Measurements from ENCODE around the gene ARMC6. TPM values are rescaled to one million over a fixed set of nuclear protein-coding genes. Genes with fewer than 3 reads are reported as not detected.

Gene ARMC6
- total RNA-seq, 1 experiment from 2014 or later: 51.4 TPM

- Histone ChIP-seq H3K27me3 (ENCODE audit: control insufficient read depth, insufficient read depth, low read length) (no peaks in the 10 kb centered on the region), H3K4me1 (ENCODE audit: control insufficient read depth, insufficient read depth, low read length) (no peaks in the 10 kb centered on the region; the same call in 1 of the 2 replicates), H3K4me3 (ENCODE audit: low read depth in 2 of 2, low read length in 2 of 2) (no peak overlapping the region), H3K27ac (ENCODE audit: low read length) (no peak overlapping the region; the same call in 1 of the 2 replicates), H3K9me3 (ENCODE audit: control insufficient read depth, insufficient read depth, low read depth, low read length) (no peaks in the 10 kb centered on the region), H3K36me3 (ENCODE audit: control insufficient read depth, insufficient read depth, low read length) (no peaks in the 10 kb centered on the region)
- CTCF ChIA-PET: no interaction called here
- in situ Hi-C loops (cut with HindIII; ENCODE audit: low pct_unique_long_range_greater_than_20kb, low sequenced_read_pairs): no loop called here
- no TSS peak for BruUV-seq (replicated peaks)
- POLR2A ChIA-PET: no interaction called here
- TF ChIP-seq SIN3A (IDR thresholded peaks at IDR 0.05; ENCODE audit: borderline replicate concordance, insufficient read depth, low read depth, low read length): no peak
- TF ChIP-seq REST (IDR thresholded peaks at IDR 0.05; ENCODE audit: insufficient read depth in 1 of 2, low read depth in 2 of 2, low read length in 1 of 2): no peak
- TF ChIP-seq TCF7L2 (IDR thresholded peaks at IDR 0.05; ENCODE audit: low read depth, low read length): no peak
- no peak for TF ChIP-seq CTCF (IDR thresholded peaks at IDR 0.05)
- no peak for TF ChIP-seq POLR2AphosphoS5 (IDR thresholded peaks at IDR 0.05; ENCODE audit: low read depth, low read length)
- intact Hi-C loops (cut with micrococcal nuclease; ENCODE audit: unreplicated experiment): loop anchor here (10.0 kb wide), 1 partner anchor 50 kb away; no protein-coding TSS in a partner anchor
- ATAC-seq (no peak), DNase-seq (ENCODE audit: low read depth, low spot score) (no peak)
These were observed 48.1 kb upstream of the ARMC6 start for GRCh38 chr19:18985257-18985656.

GRCh38 chr19:18987456-18987855 is 45.9 kb upstream of the ARMC6 start:
- POLR2A ChIA-PET: no interaction called here

More at GRCh38 chr19:18987456-18987855, 45.9 kb upstream of the ARMC6 start:
- Histone ChIP-seq H3K9me3 (ENCODE audit: control insufficient read depth, insufficient read depth, low read depth, low read length) (no peaks in the 10 kb centered on the region), H3K27ac (ENCODE audit: low read length) (no peak overlapping the region), H3K27me3 (ENCODE audit: control insufficient read depth, insufficient read depth, low read length) (no peaks in the 10 kb centered on the region), H3K4me1 (ENCODE audit: control insufficient read depth, insufficient read depth, low read length) (no peaks in the 10 kb centered on the region; the same call in 1 of the 2 replicates), H3K36me3 (ENCODE audit: control insufficient read depth, insufficient read depth, low read length) (no peaks in the 10 kb centered on the region), H3K4me3 (ENCODE audit: low read depth in 2 of 2, low read length in 2 of 2) (no peak overlapping the region)
- in situ Hi-C loops (cut with HindIII; ENCODE audit: low pct_unique_long_range_greater_than_20kb, low sequenced_read_pairs): no loop called here
- CTCF ChIA-PET: interaction anchor here (0.6 to 1.7 kb wide), 7 partner anchors 22 to 97 kb away, joined by 3 to 9 read pairs (median 4); partner anchors contain the start of genes COPE and DDX49
- no peak for TF ChIP-seq TCF7L2 (IDR thresholded peaks at IDR 0.05; ENCODE audit: low read depth, low read length)
- TF ChIP-seq CTCF (IDR thresholded peaks at IDR 0.05): no peak
- TF ChIP-seq SIN3A (IDR thresholded peaks at IDR 0.05; ENCODE audit: borderline replicate concordance, insufficient read depth, low read depth, low read length): no peak
- intact Hi-C loops (cut with micrococcal nuclease; ENCODE audit: unreplicated experiment): loop anchor here (10.0 kb wide), 1 partner anchor 53 kb away; no protein-coding TSS in a partner anchor
- 0 out of 2 replicates have a peak, but pooled peaks have one; percentile 22 for ATAC-seq
- no TSS peak for BruUV-seq (replicated peaks)
- no peak for DNase-seq (ENCODE audit: low read depth, low spot score)
